A549 (cell line): ENCODE data around the gene CYP2E1. TPM values are rescaled to one million over a fixed set of nuclear protein-coding genes. Genes with fewer than 3 reads are reported as not detected.

ENCODE experiments used
- ATAC-seq, 2 experiments: fragments of 200-7000 bp in 1 of 2; fragments of >200 bp in 1 of 2; cut with Nextera tagmentation in 1 of 2; cut with Tn5 transposase in 1 of 2; 3 replicates each; pipeline versions ENCODE4 v1.8.0 to v1.9.1; 2018 to 2020; ENCODE audit warnings: mild to moderate bottlenecking in 1 of 2, moderate library complexity in 1 of 2
- CTCF ChIA-PET: fragments of 300-600 bp; sonication (Branson Sonifier 250); formaldehyde crosslinking; extraction: SDS; loops from one replicate; lab custom pipeline; 2021; ENCODE audit warnings: antibody characterized with exemption, inconsistent platforms; lab: Yijun Ruan, JAX
- POLR2A ChIA-PET: fragments of 350-600 bp; formaldehyde crosslinking; extraction: SDS; loops from one replicate; lab custom pipeline; 2021; ENCODE audit warnings: antibody characterized with exemption, inconsistent platforms; lab: Yijun Ruan, JAX
- DNase-seq, 2 experiments: peaks; one replicate each; pipeline versions ENCODE4 v3.0.0 to v3.0.0-alpha.2; 2011 to 2016; ENCODE audit warnings: low read depth in 1 of 2, low spot score in 1 of 2
- FAIRE-seq: peaks from 2 replicates; lab custom pipeline; 2011; peaks lifted over from hg19 to GRCh38; lab: Jason Lieb, UNC
- H3K27ac ChIP-seq, 2 experiments: fragments of >200 bp; sonication (Bioruptor Twin); formaldehyde crosslinking; 3 replicates each; pipeline ENCODE4 v1.5.1; 2016 to 2017
- H3K4me1 ChIP-seq: fragments of >200 bp; sonication (Bioruptor Twin); formaldehyde crosslinking; 3 replicates; pipeline ENCODE4 v1.6.1; 2016
- H3K4me2 ChIP-seq: fragments of >200 bp; sonication (Bioruptor Twin); formaldehyde crosslinking; 3 replicates; pipeline ENCODE4 v1.6.1; 2016
- H3K4me3 ChIP-seq: fragments of >200 bp; sonication (Bioruptor Twin); formaldehyde crosslinking; 3 replicates; pipeline ENCODE4 v1.5.1; 2016
- H3K9me3 ChIP-seq: fragments of >200 bp; sonication (Bioruptor Twin); formaldehyde crosslinking; 3 replicates; pipeline ENCODE4 v1.6.1; 2016
- BHLHE40 ChIP-seq: IDR thresholded peaks from 2 replicates; pipeline ENCODE4 v1.6.1; 2012; ENCODE audit warnings: low read depth, low read length, inconsistent platforms
- CBX8 ChIP-seq: fragments of 200-600 bp; sonication (generic); IDR thresholded peaks from 2 replicates; pipeline ENCODE4 v1.6.1; 2016
- CEBPB ChIP-seq, 2 experiments: fragments of >200 bp in 1 of 2; sonication (Bioruptor Twin) in 1 of 2; formaldehyde crosslinking in 1 of 2; IDR thresholded peaks; 2 replicates each; pipeline ENCODE4 v1.6.1; 2012 to 2016
- CHD2 ChIP-seq: fragments of 150-350 bp; IDR thresholded peaks from 2 replicates; pipeline ENCODE4 v1.6.1; 2014; ENCODE audit warnings: low read length; ENCODE audit not compliant: partially characterized antibody
- E2F6 ChIP-seq: IDR thresholded peaks from 2 replicates; pipeline ENCODE4 v1.6.1; 2012; ENCODE audit warnings: low read depth, borderline replicate concordance
- EHMT2 ChIP-seq: fragments of 200-600 bp; sonication (generic); IDR thresholded peaks from 2 replicates; pipeline ENCODE4 v1.6.1; 2016; ENCODE audit warnings: antibody characterized with exemption, low read depth, mild to moderate bottlenecking, moderate library complexity
- EP300 ChIP-seq, 2 experiments: fragments of >200 bp; sonication (Bioruptor Twin); formaldehyde crosslinking; IDR thresholded peaks; 2 replicates in 1 of 2; 3 replicates in 1 of 2; pipeline ENCODE4 v1.6.1; 2016 to 2017
- ESRRA ChIP-seq: fragments of 150-350 bp; IDR thresholded peaks from 2 replicates; pipeline ENCODE4 v1.6.1; 2014; ENCODE audit warnings: mild to moderate bottlenecking, low read length, borderline replicate concordance
- FOSL2 ChIP-seq, 2 experiments: fragments of 450-650 bp in 1 of 2; fragments of >200 bp in 1 of 2; sonication (Bioruptor Twin) in 1 of 2; formaldehyde crosslinking; IDR thresholded peaks; 2 replicates each; pipeline versions ENCODE4 v1.5.0 to v1.6.1; 2016 to 2020; ENCODE audit warnings: mild to moderate bottlenecking in 1 of 2, moderate library complexity in 1 of 2
- FOXS1 ChIP-seq: fragments of 250-450 bp; sonication (Bioruptor Pico); IDR thresholded peaks from 2 replicates; pipeline ENCODE4 v1.5.0; 2020; ENCODE audit warnings: mild to moderate bottlenecking, moderate library complexity
- GATA3 ChIP-seq: IDR thresholded peaks from 2 replicates; pipeline ENCODE4 v1.6.1; 2012; ENCODE audit warnings: borderline replicate concordance
- HDAC2 ChIP-seq: fragments of 200-600 bp; sonication (generic); IDR thresholded peaks from 2 replicates; pipeline ENCODE4 v1.6.1; 2016
- HEYL ChIP-seq: fragments of 250-450 bp; sonication (Bioruptor Pico); IDR thresholded peaks from 2 replicates; pipeline ENCODE4 v1.8.0; 2021; ENCODE audit warnings: mild to moderate bottlenecking, moderate library complexity
- HMGXB4 ChIP-seq: fragments of 250-450 bp; sonication (Bioruptor Pico); IDR thresholded peaks from 2 replicates; pipeline ENCODE4 v1.5.0; 2021; ENCODE audit warnings: mild to moderate bottlenecking, moderate library complexity, borderline replicate concordance
- HOXB13 ChIP-seq: fragments of 250-450 bp; sonication (Bioruptor Pico); IDR thresholded peaks from 2 replicates; pipeline ENCODE4 v1.5.0; 2020; ENCODE audit warnings: low read depth, mild to moderate bottlenecking, moderate library complexity
- MYC ChIP-seq: IDR thresholded peaks from 2 replicates; pipeline ENCODE4 v1.6.1; 2012; ENCODE audit warnings: mild to moderate bottlenecking, inconsistent platforms, low read length, improper control_type of control experiment, borderline replicate concordance
- NPAS2 ChIP-seq: fragments of 250-450 bp; sonication (Bioruptor Pico); IDR thresholded peaks from 2 replicates; pipeline ENCODE4 v1.8.0; 2022; ENCODE audit warnings: mild to moderate bottlenecking, moderate library complexity, borderline replicate concordance
- PBX3 ChIP-seq: IDR thresholded peaks from 2 replicates; pipeline ENCODE4 v1.6.1; 2012
- PHF8 ChIP-seq: fragments of 200-600 bp; sonication (generic); IDR thresholded peaks from 2 replicates; pipeline ENCODE4 v1.6.1; 2016; ENCODE audit warnings: low read depth, mild to moderate bottlenecking, antibody characterized with exemption, moderate library complexity, borderline replicate concordance
- POLR2A ChIP-seq: IDR thresholded peaks from 2 replicates; pipeline ENCODE4 v1.6.1; 2012; ENCODE audit warnings: mild to moderate bottlenecking, low read length
- RAD21 ChIP-seq, 2 experiments: fragments of >200 bp in 1 of 2; sonication (Bioruptor Twin) in 1 of 2; formaldehyde crosslinking in 1 of 2; IDR thresholded peaks in 1 of 2; conservative IDR thresholded peaks in 1 of 2; 2 replicates in 1 of 2; 3 replicates in 1 of 2; pipeline ENCODE4 v1.6.1; 2012 to 2018; ENCODE audit warnings: inconsistent platforms in 1 of 2
- RCOR1 ChIP-seq: fragments of 150-350 bp; IDR thresholded peaks from 2 replicates; pipeline ENCODE4 v1.6.1; 2014; ENCODE audit warnings: antibody characterized with exemption, low read length, low read depth
- RFX5 ChIP-seq: fragments of 450-650 bp; IDR thresholded peaks from 2 replicates; pipeline ENCODE4 v1.7.1; 2014; ENCODE audit warnings: antibody characterized with exemption, mild to moderate bottlenecking, moderate library complexity
- RNF2 ChIP-seq: fragments of 200-600 bp; sonication (generic); IDR thresholded peaks from 2 replicates; pipeline ENCODE4 v1.6.1; 2016; ENCODE audit warnings: low read depth, mild to moderate bottlenecking, antibody characterized with exemption, moderate library complexity, borderline replicate concordance
- USF2 ChIP-seq: fragments of 450-650 bp; IDR thresholded peaks from 2 replicates; pipeline ENCODE4 v1.6.1; 2014; ENCODE audit warnings: antibody characterized with exemption
- ZC3H11A ChIP-seq: fragments of 450-650 bp; IDR thresholded peaks from 2 replicates; pipeline ENCODE4 v1.6.1; 2014; ENCODE audit warnings: antibody characterized with exemption, mild to moderate bottlenecking
- ZFP36 ChIP-seq: fragments of 450-650 bp; IDR thresholded peaks from 2 replicates; pipeline ENCODE4 v1.6.1; 2014; ENCODE audit warnings: borderline replicate concordance; ENCODE audit not compliant: partially characterized antibody
- WGBS: methylation state at CpG from one replicate; pipeline ENCODE4 v1.1.6; 2017; ENCODE audit errors: missing lambda C conversion rate; 5-methylcytosine and 5-hydroxymethylcytosine counted together
- polyA plus RNA-seq, 4 experiments: library from polyadenylated mRNA; depleted of rRNA in 3 of 4; stranded (reverse); fragments of >200 nt; fragmentation: RNase III in 1 of 4; extraction: RNeasy Plus Mini Kit Qiagen cat#74134 plus additional on column Dnase treatment in 1 of 4; gene quantifications; 2 replicates in 3 of 4; 3 replicates in 1 of 4; pipeline ENCODE4 v1.2.3, GENCODE V29; 2011 to 2017

The CYP2E1 gene
- polyA plus RNA-seq, 2 of the 4 experiments (the other 2 are of a cell fraction): 0.14 to 0.75 TPM

- TF ChIP-seq HMGXB4 (CRISPR knock-in tag) (no peak), GATA3 (no peak), EP300 (IDR thresholded peaks at IDR 0.05) (no peak), MYC (no peak), RCOR1 (no peak), USF2 (no peak), CHD2 (no peak), ZFP36 (no peak)
Measured at GRCh38 chr10:133559216-133559615, 32.1 kb downstream of the CYP2E1 start.

GRCh38 chr10:133564816-133565215 lies 37.7 kb downstream of the CYP2E1 start:
- WGBS: 39% methylated on average over 12 of the region's 12 CpGs

More at GRCh38 chr10:133559216-133559615, 32.1 kb downstream of the CYP2E1 start:
- ChIA-PET POLR2A (no interaction called here), CTCF (no interaction called here)
- H3K4me1 ChIP-seq: no peaks in the 10 kb centered on the region
- H3K4me3 ChIP-seq: no peak overlapping the region
- FAIRE-seq (no peak), DNase-seq (no peak), ATAC-seq (no peak)
- H3K4me2 ChIP-seq: no peak overlapping the region
- 51% methylated on average over 9 of the region's 11 CpGs for WGBS
- H3K9me3 ChIP-seq: no peaks in the 10 kb centered on the region
- H3K27ac ChIP-seq: no peak overlapping the region

More at GRCh38 chr10:133564816-133565215, 37.7 kb downstream of the CYP2E1 start:
- ChIA-PET CTCF (no interaction called here), POLR2A (no interaction called here)
- DNase-seq (no peak), ATAC-seq (no peak), FAIRE-seq (no peak)
- TF ChIP-seq HEYL (CRISPR knock-in tag): no peak
- no peak for TF ChIP-seq RFX5
- no peak for TF ChIP-seq NPAS2 (CRISPR knock-in tag)
- no peak for TF ChIP-seq HOXB13 (CRISPR knock-in tag)
- TF ChIP-seq CBX8: no peak
- no peak for TF ChIP-seq PBX3
- TF ChIP-seq ZC3H11A: no peak
- no peak for TF ChIP-seq EHMT2
- TF ChIP-seq RAD21 (conservative IDR thresholded peaks at IDR 0.05 in 1 of 2, IDR thresholded peaks at IDR 0.05 in 1 of 2): no peak
- no peak for TF ChIP-seq PHF8
- TF ChIP-seq HDAC2: no peak
- TF ChIP-seq ESRRA: no peak
- no peak for TF ChIP-seq HMGXB4 (CRISPR knock-in tag)
- TF ChIP-seq POLR2A: no peak
- no peak for TF ChIP-seq BHLHE40
- no peak for TF ChIP-seq FOXS1
- TF ChIP-seq CEBPB (IDR thresholded peaks at IDR 0.05): no peak
- no peak for TF ChIP-seq RNF2
- no peak for TF ChIP-seq E2F6
- no peak for TF ChIP-seq FOSL2 (IDR thresholded peaks at IDR 0.05)
- TF ChIP-seq FOSL2 (CRISPR knock-in tag; IDR thresholded peaks at IDR 0.05): no peak
- Histone ChIP-seq H3K9me3 (no peaks in the 10 kb centered on the region; the same call in 2 of the 3 replicates), H3K4me2 (no peak overlapping the region), H3K27ac (no peak overlapping the region), H3K4me3 (no peak overlapping the region), H3K4me1 (no peaks in the 10 kb centered on the region)
